Measurements from ENCODE around the gene MAD1L1. TPM values are rescaled to one million over a fixed set of nuclear protein-coding genes. Genes with fewer than 3 reads are reported as not detected.
A peak's percentile ranks its signal among the peaks of the same experiment; 100 is the strongest.

MAD1L1 gene
- total RNA-seq, 2 donors from 2014 or later = 59.1 to 61.4 TPM

DNA sequence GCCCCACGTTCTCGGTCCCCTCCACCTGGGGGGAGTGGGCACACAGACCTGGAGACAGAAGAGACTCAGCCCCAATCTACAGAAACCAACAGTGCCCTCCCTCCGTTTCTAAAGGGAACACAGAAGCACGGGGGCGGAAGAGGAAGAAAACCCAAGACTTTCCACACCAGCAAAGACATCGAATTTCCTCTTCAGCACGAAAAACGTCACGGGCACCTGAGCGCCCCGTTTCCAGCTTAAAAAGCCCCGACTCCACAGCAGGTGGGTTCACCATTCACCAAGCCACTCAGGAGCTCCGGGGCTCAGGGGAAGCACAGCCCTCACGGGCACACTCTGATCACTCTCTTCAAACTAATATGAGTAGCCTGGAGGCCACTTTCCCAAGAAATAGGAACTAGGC is 28.9 kb upstream of the MAD1L1 start:
- Mint-ChIP-seq H3K9me3 (peaks cover 4% of the 10 kb centered on the region), H3K27ac (peak overlapping the region; percentile 21), H3K27me3 (ENCODE audit: insufficient read depth) (no peaks in the 10 kb centered on the region), H3K4me3 (no peak overlapping the region), H3K4me1 (no peaks in the 10 kb centered on the region), H3K36me3 (ENCODE audit: low read depth) (peaks cover 62% of the 10 kb centered on the region)
- no peak overlapping the region for H3K27ac ChIP-seq (ENCODE audit: low read depth, low read length)
- no peak overlapping the region for H3K4me3 ChIP-seq (ENCODE audit: low read length)
- peaks cover 1% of the 10 kb centered on the region for H3K9me3 ChIP-seq (ENCODE audit: control insufficient read depth, low read length)
- H3K27me3 ChIP-seq (ENCODE audit: control insufficient read depth, insufficient read depth, low read length, poor library complexity, severe bottlenecking) = no peaks in the 10 kb centered on the region
- H3K9ac ChIP-seq (ENCODE audit: extremely low read depth, low read length, poor library complexity, severe bottlenecking) = no peak overlapping the region
- TF ChIP-seq, protein P1, sequence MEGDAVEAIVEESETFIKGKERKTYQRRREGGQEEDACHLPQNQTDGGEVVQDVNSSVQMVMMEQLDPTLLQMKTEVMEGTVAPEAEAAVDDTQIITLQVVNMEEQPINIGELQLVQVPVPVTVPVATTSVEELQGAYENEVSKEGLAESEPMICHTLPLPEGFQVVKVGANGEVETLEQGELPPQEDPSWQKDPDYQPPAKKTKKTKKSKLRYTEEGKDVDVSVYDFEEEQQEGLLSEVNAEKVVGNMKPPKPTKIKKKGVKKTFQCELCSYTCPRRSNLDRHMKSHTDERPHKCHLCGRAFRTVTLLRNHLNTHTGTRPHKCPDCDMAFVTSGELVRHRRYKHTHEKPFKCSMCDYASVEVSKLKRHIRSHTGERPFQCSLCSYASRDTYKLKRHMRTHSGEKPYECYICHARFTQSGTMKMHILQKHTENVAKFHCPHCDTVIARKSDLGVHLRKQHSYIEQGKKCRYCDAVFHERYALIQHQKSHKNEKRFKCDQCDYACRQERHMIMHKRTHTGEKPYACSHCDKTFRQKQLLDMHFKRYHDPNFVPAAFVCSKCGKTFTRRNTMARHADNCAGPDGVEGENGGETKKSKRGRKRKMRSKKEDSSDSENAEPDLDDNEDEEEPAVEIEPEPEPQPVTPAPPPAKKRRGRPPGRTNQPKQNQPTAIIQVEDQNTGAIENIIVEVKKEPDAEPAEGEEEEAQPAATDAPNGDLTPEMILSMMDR (conservative IDR thresholded peaks at IDR 0.05) = no peak
- no peaks in the 10 kb centered on the region for H3K4me1 ChIP-seq (ENCODE audit: control insufficient read depth, insufficient read depth, low read length)
- no peak for DNase-seq
- 94% methylated on average over 12 to 14 of the region's 14 CpGs for WGBS, 2 experiments (ENCODE audit: insufficient coverage in 1 of 2, insufficient read length in 1 of 2)
- peaks cover 15% of the 10 kb centered on the region for H3K36me3 ChIP-seq (ENCODE audit: control insufficient read depth, insufficient read depth, low read length)

DNA sequence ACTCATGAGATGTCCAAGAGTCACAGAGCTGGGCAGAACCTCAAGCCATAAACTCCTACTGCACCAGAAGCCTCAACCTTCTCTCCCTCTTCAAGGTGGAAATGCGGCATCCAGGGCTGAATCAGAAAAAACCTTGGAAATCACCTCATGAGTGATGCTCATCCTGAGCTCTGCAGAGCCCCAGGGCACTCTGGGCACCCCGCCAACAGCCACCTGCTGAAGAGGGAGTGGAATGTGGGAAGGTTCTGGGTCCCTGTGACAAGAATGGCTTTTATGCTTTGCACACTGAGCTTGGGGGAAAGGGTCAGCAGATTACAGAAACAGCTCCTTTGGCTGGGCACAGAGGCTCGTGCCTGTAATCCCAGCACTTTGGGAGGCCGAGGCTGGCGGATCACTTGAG is 28.1 kb upstream of the MAD1L1 start:
- Mint-ChIP-seq H3K27ac (peak overlapping the region; percentile 13), H3K9me3 (peaks cover 2% of the 10 kb centered on the region), H3K4me3 (no peak overlapping the region), H3K4me1 (no peaks in the 10 kb centered on the region), H3K27me3 (ENCODE audit: insufficient read depth) (no peaks in the 10 kb centered on the region), H3K36me3 (ENCODE audit: low read depth) (peaks cover 64% of the 10 kb centered on the region)
- Histone ChIP-seq H3K27me3 (ENCODE audit: control insufficient read depth, insufficient read depth, low read length, poor library complexity, severe bottlenecking) (no peaks in the 10 kb centered on the region), H3K27ac (ENCODE audit: low read depth, low read length) (no peak overlapping the region), H3K4me3 (ENCODE audit: low read length) (no peak overlapping the region), H3K36me3 (ENCODE audit: control insufficient read depth, insufficient read depth, low read length) (peaks cover 13% of the 10 kb centered on the region), H3K4me1 (ENCODE audit: control insufficient read depth, insufficient read depth, low read length) (no peaks in the 10 kb centered on the region), H3K9ac (ENCODE audit: extremely low read depth, low read length, poor library complexity, severe bottlenecking) (no peak overlapping the region), H3K9me3 (ENCODE audit: control insufficient read depth, low read length) (no peaks in the 10 kb centered on the region)
- 83 to 93% methylated on average over 2 to 5 of the region's 5 CpGs for WGBS, 2 experiments (ENCODE audit: insufficient coverage in 1 of 2, insufficient read length in 1 of 2)
- TF ChIP-seq, protein P1 (conservative IDR thresholded peaks at IDR 0.05) = no peak
- no peak for DNase-seq

DNA sequence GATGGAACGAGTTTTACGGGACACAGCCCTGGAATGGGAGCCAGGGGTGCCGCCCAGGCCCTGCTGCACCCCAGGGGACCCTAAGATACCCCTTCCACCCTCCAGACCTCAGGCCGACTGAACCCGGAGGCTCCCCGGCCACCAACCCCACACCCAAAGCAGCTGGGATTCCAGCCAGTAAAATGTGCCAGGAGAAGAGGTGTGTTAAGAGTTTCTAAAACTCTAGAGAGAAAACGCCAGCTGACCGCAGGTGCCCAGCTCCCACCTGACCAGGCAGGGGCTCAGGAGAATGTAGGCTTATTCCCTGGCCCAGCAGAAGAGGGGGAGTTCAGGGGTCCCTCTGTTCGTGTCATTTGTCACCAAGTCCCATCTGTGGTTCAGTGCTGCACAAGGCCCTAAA is 26.7 kb upstream of the MAD1L1 start:
- Mint-ChIP-seq H3K27me3 (ENCODE audit: insufficient read depth) (no peaks in the 10 kb centered on the region), H3K4me1 (no peaks in the 10 kb centered on the region), H3K36me3 (ENCODE audit: low read depth) (peaks cover 60% of the 10 kb centered on the region), H3K27ac (peak overlapping the region; percentile 28), H3K9me3 (no peaks in the 10 kb centered on the region), H3K4me3 (no peak overlapping the region)
- Histone ChIP-seq H3K27ac (ENCODE audit: low read depth, low read length) (no peak overlapping the region), H3K27me3 (ENCODE audit: control insufficient read depth, insufficient read depth, low read length, poor library complexity, severe bottlenecking) (no peaks in the 10 kb centered on the region), H3K9ac (ENCODE audit: extremely low read depth, low read length, poor library complexity, severe bottlenecking) (no peak overlapping the region), H3K9me3 (ENCODE audit: control insufficient read depth, low read length) (no peaks in the 10 kb centered on the region), H3K36me3 (ENCODE audit: control insufficient read depth, insufficient read depth, low read length) (peaks cover 7% of the 10 kb centered on the region), H3K4me1 (ENCODE audit: control insufficient read depth, insufficient read depth, low read length) (no peaks in the 10 kb centered on the region), H3K4me3 (ENCODE audit: low read length) (no peak overlapping the region)
- TF ChIP-seq, protein P1 (conservative IDR thresholded peaks at IDR 0.05) = no peak
- 90 to 100% methylated on average over 5 to 8 of the region's 9 CpGs for WGBS, 2 experiments (ENCODE audit: insufficient coverage in 1 of 2, insufficient read length in 1 of 2)
- DNase-seq = no peak

Measured in endodermal cell (in vitro differentiated cells).